GM12878 (cell line): ENCODE data around the gene TEDC1. TPM values are rescaled to one million over a fixed set of nuclear protein-coding genes. Genes with fewer than 3 reads are reported as not detected.

ENCODE experiments used
- ATAC-seq: fragments of 200-7000 bp; cut with Tn5 transposase; 3 replicates; pipeline ENCODE4 v1.9.1; 2020; ENCODE audit warnings: mild to moderate bottlenecking, moderate library complexity
- BruUV-seq: library from RNA; stranded (reverse); fragments of 400-500 nt; replicated peaks from 2 replicates; lab custom pipeline; 2021; lab: Mats Ljungman, UMichigan
- CTCF ChIA-PET: fragments of 300-600 bp; sonication (Branson Sonifier 250); formaldehyde crosslinking; extraction: SDS; loops from one replicate; lab custom pipeline; 2021; ENCODE audit warnings: inconsistent platforms; lab: Yijun Ruan, JAX
- POLR2A ChIA-PET: fragments of 350-600 bp; formaldehyde crosslinking; extraction: SDS; loops from one replicate; lab custom pipeline; 2021; ENCODE audit warnings: inconsistent platforms; lab: Charles Lee
- RAD21 ChIA-PET: fragments of 300-600 bp; sonication (Branson Sonifier 250); formaldehyde crosslinking; loops from one replicate; lab custom pipeline; 2023; ENCODE audit warnings: antibody characterized with exemption; ENCODE audit not compliant: unreplicated experiment; lab: Charles Lee
- SMC1A ChIA-PET: fragments of 300-600 bp; sonication (Branson Sonifier 250); formaldehyde crosslinking; loops from one replicate; lab custom pipeline; 2023; ENCODE audit not compliant: unreplicated experiment, uncharacterized antibody; lab: Charles Lee
- DNase-seq: peaks from one replicate; pipeline ENCODE4 v3.0.0-alpha.2; 2011; ENCODE audit warnings: low read depth, low spot score
- FAIRE-seq: peaks from 3 replicates; lab custom pipeline; 2011; peaks lifted over from hg19 to GRCh38; lab: Jason Lieb, UNC
- H2AFZ ChIP-seq: 2 replicates; pipeline ENCODE4 v1.6.0; 2011; ENCODE audit warnings: low read depth, low read length, control low read depth; ENCODE audit not compliant: control insufficient read depth
- H3K27ac ChIP-seq: 2 replicates; pipeline ENCODE4 v1.5.1; 2011; ENCODE audit warnings: control low read depth; ENCODE audit not compliant: control insufficient read depth, insufficient read depth
- H3K27me3 ChIP-seq, 2 experiments: replicated peaks in 1 of 2; 2 replicates each; pipeline versions ENCODE4 v1.6.0 to v1.6.1; 2011; ENCODE audit warnings: low read length in 1 of 2; ENCODE audit not compliant: control insufficient read depth in 2 of 2, insufficient read depth in 2 of 2
- H3K36me3 ChIP-seq, 2 experiments: 2 replicates each; pipeline ENCODE4 v1.5.1; 2011; ENCODE audit warnings: low read length in 1 of 2; ENCODE audit not compliant: control insufficient read depth in 2 of 2, insufficient read depth in 2 of 2
- H3K4me1 ChIP-seq: 2 replicates; pipeline ENCODE4 v1.6.1; 2011; ENCODE audit warnings: mild to moderate bottlenecking, low read length, moderate library complexity, mixed read lengths; ENCODE audit not compliant: control insufficient read depth, insufficient read depth
- H3K4me2 ChIP-seq: 2 replicates; pipeline ENCODE4 v1.6.0; 2011; ENCODE audit warnings: control low read depth; ENCODE audit not compliant: control insufficient read depth, insufficient read depth
- H3K4me3 ChIP-seq: fragments of 200-600 bp; sonication (generic); 2 replicates; pipeline ENCODE4 v1.5.1; 2016
- H3K79me2 ChIP-seq: 2 replicates; pipeline ENCODE4 v1.6.0; 2011; ENCODE audit warnings: low read length; ENCODE audit not compliant: control insufficient read depth, insufficient read depth
- H3K9ac ChIP-seq: 2 replicates; pipeline ENCODE4 v1.8.0; 2011; ENCODE audit warnings: low read length, control low read depth, mixed read lengths; ENCODE audit not compliant: control insufficient read depth, insufficient read depth
- H3K9me3 ChIP-seq: replicated peaks from 3 replicates; pipeline ENCODE4 v1.5.1; 2011; ENCODE audit warnings: mild to moderate bottlenecking, low read length; ENCODE audit not compliant: control insufficient read depth, insufficient read depth
- H4K20me1 ChIP-seq: 2 replicates; pipeline ENCODE4 v1.6.0; 2011; ENCODE audit not compliant: control insufficient read depth, insufficient read depth
- CHD2 ChIP-seq: IDR thresholded peaks from 2 replicates; pipeline ENCODE4 v1.6.1; 2011; ENCODE audit warnings: low read depth, low read length, improper control_type of control experiment, borderline replicate concordance
- RB1 ChIP-seq: fragments of 450-650 bp; formaldehyde crosslinking; IDR thresholded peaks from 2 replicates; pipeline ENCODE4 v1.6.1; 2017; ENCODE audit warnings: mild to moderate bottlenecking, borderline replicate concordance
- YY1 ChIP-seq: IDR thresholded peaks from 2 replicates; pipeline ENCODE4 v1.6.1; 2011; ENCODE audit warnings: low read depth, mild to moderate bottlenecking, low read length
- WGBS: methylation state at CpG from one replicate; pipeline ENCODE4 v1.1.6; 2016; ENCODE audit warnings: low lambda C conversion rate; ENCODE audit not compliant: insufficient replicate concordance, insufficient coverage; ENCODE audit errors: missing lambda C conversion rate; 5-methylcytosine and 5-hydroxymethylcytosine counted together
- in situ Hi-C: fragments of 300-500 bp; cut with MboI; formaldehyde crosslinking; loops from 9 replicates; pipeline ENCODE4 v1.14.3; 2018; ENCODE audit warnings: mixed read lengths
- intact Hi-C: fragments of 100-400 bp; cut with micrococcal nuclease; formaldehyde crosslinking; loops from one replicate; pipeline ENCODE4 v1.14.2; 2022; ENCODE audit not compliant: unreplicated experiment
- polyA plus RNA-seq, 11 experiments: library from polyadenylated mRNA; depleted of rRNA in 4 of 11; unstranded in 6 of 11; stranded (reverse) in 5 of 11; fragments of >200 nt; fragmentation: Nextera tagmentation in 4 of 11; fragmentation: Illumina TruSeq in 1 of 11; extraction: Ambion mirVana in 4 of 11; extraction: Trizol in 1 of 11; gene quantifications; 1 replicate in 1 of 11; 2 replicates in 10 of 11; pipeline versions ENCODE4 v1.2.1 to v1.2.3, GENCODE V29; 2011 to 2016; ENCODE audit warnings: inconsistent platforms in 2 of 11, missing spikeins in 2 of 11, low read depth in 1 of 11
- total RNA-seq, 4 experiments: library from RNA; depleted of rRNA in 3 of 4; stranded (reverse); fragments of >200 nt in 3 of 4; fragmentation: Illumina TruSeq in 1 of 4; extraction: Trizol in 1 of 4; gene quantifications; 2 replicates each; pipeline versions ENCODE4 v1.2.1 to v1.2.3, GENCODE V29; 2013 to 2021
- TF ChIP-seq, protein P1 (sequence below): fragments of 450-650 bp; IDR thresholded peaks from 2 replicates; pipeline ENCODE4 v1.6.1; 2016; ENCODE audit warnings: mild to moderate bottlenecking
- TF ChIP-seq, protein P2 (sequence below), 3 experiments: IDR thresholded peaks in 2 of 3; conservative IDR thresholded peaks in 1 of 3; 2 replicates each; pipeline ENCODE4 v1.5.1; 2011; ENCODE audit warnings: low read depth in 3 of 3, low read length in 3 of 3, mild to moderate bottlenecking in 3 of 3, control low read depth in 2 of 3, moderate library complexity in 2 of 3, inconsistent platforms in 1 of 3, mixed read lengths in 1 of 3; ENCODE audit not compliant: control insufficient read depth in 2 of 3, insufficient read depth in 1 of 3; ENCODE audit errors: extremely low read depth in 1 of 3
- TF ChIP-seq, protein P3 (sequence below): fragments of 450-650 bp; IDR thresholded peaks from 2 replicates; pipeline ENCODE4 v1.6.1; 2017; ENCODE audit warnings: mild to moderate bottlenecking

Gene TEDC1
- total and polyA plus RNA-seq, 10 of the 15 experiments (the other 5 are each of a cell fraction or from before 2014, with no cell fraction given) = 0.19 to 34.2 (median 14.5) TPM

DNA sequence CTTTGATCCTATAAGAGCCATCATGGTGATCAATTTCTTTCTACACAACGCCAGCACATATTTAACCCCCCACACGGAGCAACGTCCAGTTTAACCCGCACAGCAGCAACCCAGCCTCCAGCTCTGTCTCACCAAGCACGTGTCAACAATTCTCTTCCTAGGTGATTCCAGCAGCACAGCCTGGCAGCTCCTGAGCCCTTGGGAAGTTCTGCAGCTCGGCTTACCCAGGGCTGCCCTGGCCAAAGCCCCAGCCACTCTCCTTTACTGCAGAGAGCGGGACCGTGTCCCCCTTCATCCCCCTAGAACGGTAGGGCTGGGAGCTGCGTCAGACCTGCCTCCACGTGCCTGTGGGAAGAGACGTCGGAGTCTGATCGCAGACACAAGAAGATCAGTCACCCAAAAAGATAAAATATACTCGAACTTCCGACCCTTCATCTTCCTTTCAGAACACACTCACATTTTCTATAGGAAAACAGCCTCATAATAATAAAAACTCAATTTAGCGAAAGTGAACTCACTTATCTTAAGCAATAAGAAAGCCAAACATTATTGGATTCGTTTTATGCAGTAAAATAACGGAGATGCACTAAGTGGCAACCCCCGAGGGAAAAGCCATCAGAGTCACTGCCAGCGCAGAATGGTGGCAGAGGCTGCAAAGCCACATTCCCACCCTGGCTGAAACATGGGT lies 42.9 kb downstream of the TEDC1 start (continued):
- TF ChIP-seq, protein P1, sequence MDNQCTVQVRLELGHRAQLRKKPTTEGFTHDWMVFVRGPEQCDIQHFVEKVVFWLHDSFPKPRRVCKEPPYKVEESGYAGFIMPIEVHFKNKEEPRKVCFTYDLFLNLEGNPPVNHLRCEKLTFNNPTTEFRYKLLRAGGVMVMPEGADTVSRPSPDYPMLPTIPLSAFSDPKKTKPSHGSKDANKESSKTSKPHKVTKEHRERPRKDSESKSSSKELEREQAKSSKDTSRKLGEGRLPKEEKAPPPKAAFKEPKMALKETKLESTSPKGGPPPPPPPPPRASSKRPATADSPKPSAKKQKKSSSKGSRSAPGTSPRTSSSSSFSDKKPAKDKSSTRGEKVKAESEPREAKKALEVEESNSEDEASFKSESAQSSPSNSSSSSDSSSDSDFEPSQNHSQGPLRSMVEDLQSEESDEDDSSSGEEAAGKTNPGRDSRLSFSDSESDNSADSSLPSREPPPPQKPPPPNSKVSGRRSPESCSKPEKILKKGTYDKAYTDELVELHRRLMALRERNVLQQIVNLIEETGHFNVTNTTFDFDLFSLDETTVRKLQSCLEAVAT = no peak

DNA sequence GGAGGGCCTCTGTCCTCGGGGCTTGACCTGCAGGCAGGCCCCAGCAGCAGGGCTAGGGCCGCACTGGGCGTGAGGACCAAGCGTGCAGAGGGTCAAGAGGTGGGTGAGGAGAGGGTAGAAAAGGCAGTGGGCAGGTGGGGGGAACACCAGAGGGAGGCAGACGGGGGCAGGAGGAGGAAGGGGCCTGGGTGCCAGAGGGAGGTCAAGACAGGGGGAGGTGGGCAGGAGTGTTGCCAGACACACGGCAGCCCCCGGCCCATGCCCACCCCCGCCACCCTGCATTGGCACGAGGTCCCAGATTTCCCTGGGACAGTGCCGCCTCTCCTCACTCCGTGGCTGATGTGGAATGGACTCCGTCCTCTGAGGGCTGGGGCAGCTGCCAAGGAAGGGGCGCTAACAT lies 43.5 kb downstream of the TEDC1 start:
- no peak overlapping the region for H3K4me3 ChIP-seq
- no peak overlapping the region for H2AFZ ChIP-seq
- ChIA-PET POLR2A (no interaction called here), SMC1A (no interaction called here), CTCF (no interaction called here), RAD21 (interaction anchor here (0.9 kb wide), 1 partner anchor 164 kb away, joined by 4 read pairs; no protein-coding TSS in a partner anchor)
- TF ChIP-seq RB1 (no peak), CHD2 (no peak), YY1 (no peak)
- TF ChIP-seq, protein P2, sequence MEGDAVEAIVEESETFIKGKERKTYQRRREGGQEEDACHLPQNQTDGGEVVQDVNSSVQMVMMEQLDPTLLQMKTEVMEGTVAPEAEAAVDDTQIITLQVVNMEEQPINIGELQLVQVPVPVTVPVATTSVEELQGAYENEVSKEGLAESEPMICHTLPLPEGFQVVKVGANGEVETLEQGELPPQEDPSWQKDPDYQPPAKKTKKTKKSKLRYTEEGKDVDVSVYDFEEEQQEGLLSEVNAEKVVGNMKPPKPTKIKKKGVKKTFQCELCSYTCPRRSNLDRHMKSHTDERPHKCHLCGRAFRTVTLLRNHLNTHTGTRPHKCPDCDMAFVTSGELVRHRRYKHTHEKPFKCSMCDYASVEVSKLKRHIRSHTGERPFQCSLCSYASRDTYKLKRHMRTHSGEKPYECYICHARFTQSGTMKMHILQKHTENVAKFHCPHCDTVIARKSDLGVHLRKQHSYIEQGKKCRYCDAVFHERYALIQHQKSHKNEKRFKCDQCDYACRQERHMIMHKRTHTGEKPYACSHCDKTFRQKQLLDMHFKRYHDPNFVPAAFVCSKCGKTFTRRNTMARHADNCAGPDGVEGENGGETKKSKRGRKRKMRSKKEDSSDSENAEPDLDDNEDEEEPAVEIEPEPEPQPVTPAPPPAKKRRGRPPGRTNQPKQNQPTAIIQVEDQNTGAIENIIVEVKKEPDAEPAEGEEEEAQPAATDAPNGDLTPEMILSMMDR (IDR thresholded peaks at IDR 0.05 in 2 of 3, conservative IDR thresholded peaks at IDR 0.05 in 1 of 3; ENCODE audit: control insufficient read depth in 2 of 3, extremely low read depth in 1 of 3, insufficient read depth in 1 of 3, low read depth in 3 of 3, low read length in 3 of 3) = no peak
- TF ChIP-seq, protein P3, sequence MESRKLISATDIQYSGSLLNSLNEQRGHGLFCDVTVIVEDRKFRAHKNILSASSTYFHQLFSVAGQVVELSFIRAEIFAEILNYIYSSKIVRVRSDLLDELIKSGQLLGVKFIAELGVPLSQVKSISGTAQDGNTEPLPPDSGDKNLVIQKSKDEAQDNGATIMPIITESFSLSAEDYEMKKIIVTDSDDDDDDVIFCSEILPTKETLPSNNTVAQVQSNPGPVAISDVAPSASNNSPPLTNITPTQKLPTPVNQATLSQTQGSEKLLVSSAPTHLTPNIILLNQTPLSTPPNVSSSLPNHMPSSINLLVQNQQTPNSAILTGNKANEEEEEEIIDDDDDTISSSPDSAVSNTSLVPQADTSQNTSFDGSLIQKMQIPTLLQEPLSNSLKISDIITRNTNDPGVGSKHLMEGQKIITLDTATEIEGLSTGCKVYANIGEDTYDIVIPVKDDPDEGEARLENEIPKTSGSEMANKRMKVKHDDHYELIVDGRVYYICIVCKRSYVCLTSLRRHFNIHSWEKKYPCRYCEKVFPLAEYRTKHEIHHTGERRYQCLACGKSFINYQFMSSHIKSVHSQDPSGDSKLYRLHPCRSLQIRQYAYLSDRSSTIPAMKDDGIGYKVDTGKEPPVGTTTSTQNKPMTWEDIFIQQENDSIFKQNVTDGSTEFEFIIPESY = no peak
- in situ Hi-C loops = loop anchor here (10.0 kb wide), 2 partner anchors 470 to 630 kb away; no protein-coding TSS in a partner anchor
- no peak overlapping the region for H3K4me2 ChIP-seq
- BruUV-seq = no TSS peak
- no peak for ATAC-seq
- FAIRE-seq = no peak
- H3K79me2 ChIP-seq = no peaks in the 10 kb centered on the region
- peaks cover 0 to 1% of the 10 kb centered on the region in 2 experiments; a peak in 2 of 4 replicates for H3K27me3 ChIP-seq
- no peaks in the 10 kb centered on the region for H3K36me3 ChIP-seq
- H4K20me1 ChIP-seq = no peaks in the 10 kb centered on the region
- no peaks in the 10 kb centered on the region for H3K4me1 ChIP-seq
- WGBS = 53% methylated on average over 9 of the region's 13 CpGs
- no peaks in the 10 kb centered on the region for H3K9me3 ChIP-seq
- H3K9ac ChIP-seq = no peak overlapping the region
- DNase-seq = no peak
- intact Hi-C loops = loop anchor here (10.0 kb wide), 2 partner anchors 640 to 880 kb away; no protein-coding TSS in a partner anchor
- H3K27ac ChIP-seq = no peak overlapping the region
